K562 (cell line): ENCODE results near the gene METTL18. TPM values are rescaled to one million over a fixed set of nuclear protein-coding genes. Genes with fewer than 3 reads are reported as not detected.

Experiments
- BCOR ChIP-seq: fragments of 450-650 bp; IDR thresholded peaks from 2 replicates; pipeline ENCODE4 v1.6.1; 2016
- C11orf30 ChIP-seq: fragments of 450-650 bp; IDR thresholded peaks from 2 replicates; pipeline ENCODE4 v1.6.1; 2016; ENCODE audit warnings: low read depth, mild to moderate bottlenecking
- FIP1L1 ChIP-seq: fragments of 200-400 bp; formaldehyde crosslinking; IDR thresholded peaks from 2 replicates; pipeline ENCODE4 v1.6.1; 2018; ENCODE audit warnings: mild to moderate bottlenecking, low read depth, low read length; ENCODE audit not compliant: poor library complexity, severe bottlenecking
- GATA2 ChIP-seq: sonication (generic); formaldehyde crosslinking; IDR thresholded peaks from 2 replicates; pipeline ENCODE4 v1.4.0; 2020; ENCODE audit warnings: mild to moderate bottlenecking, missing genetic modification reagents
- KAT8 ChIP-seq: fragments of 450-650 bp; IDR thresholded peaks from 2 replicates; pipeline ENCODE4 v1.6.1; 2016; ENCODE audit warnings: low read depth, mild to moderate bottlenecking
- MXD1 ChIP-seq: fragments of 250-450 bp; sonication (Bioruptor Pico); IDR thresholded peaks from 2 replicates; pipeline ENCODE4 v1.8.0; 2021; ENCODE audit warnings: borderline replicate concordance, mild to moderate bottlenecking, moderate library complexity; ENCODE audit not compliant: poor library complexity, severe bottlenecking
- NR2C1 ChIP-seq, 2 experiments: fragments of 450-650 bp; IDR thresholded peaks; 2 replicates each; pipeline ENCODE4 v1.6.1; 2017; ENCODE audit warnings: mild to moderate bottlenecking in 2 of 2, antibody characterized with exemption in 1 of 2, inconsistent platforms in 1 of 2, missing compliant biosample characterization in 1 of 2, missing genetic modification characterization in 1 of 2
- PRPF4 ChIP-seq: fragments of 200-400 bp; formaldehyde crosslinking; IDR thresholded peaks from one replicate; pipeline ENCODE4 v1.6.1; 2017; ENCODE audit warnings: low read length, low read depth, mild to moderate bottlenecking; ENCODE audit not compliant: insufficient read depth, poor library complexity, severe bottlenecking
- SMAD1 ChIP-seq: fragments of 150-350 bp; IDR thresholded peaks from 2 replicates; pipeline ENCODE4 v1.6.1; 2014; ENCODE audit warnings: low read length, low read depth; ENCODE audit not compliant: partially characterized antibody
- SNAPC5 ChIP-seq: fragments of 250-450 bp; sonication (Bioruptor Pico); IDR thresholded peaks from 2 replicates; pipeline ENCODE4 v1.8.0; 2021; ENCODE audit warnings: moderate library complexity, mild to moderate bottlenecking, inconsistent platforms
- SOX6 ChIP-seq: fragments of 450-650 bp; IDR thresholded peaks from 2 replicates; pipeline ENCODE4 v1.6.1; 2014; ENCODE audit warnings: mild to moderate bottlenecking
- THRA ChIP-seq: fragments of 450-650 bp; IDR thresholded peaks from 2 replicates; pipeline ENCODE4 v1.6.1; 2017; ENCODE audit warnings: mild to moderate bottlenecking, moderate library complexity
- TSHZ1 ChIP-seq: fragments of 250-450 bp; sonication (Bioruptor Pico); IDR thresholded peaks from 2 replicates; pipeline ENCODE4 v1.4.0; 2020; ENCODE audit warnings: mild to moderate bottlenecking, moderate library complexity
- ZNF134 ChIP-seq: fragments of 250-450 bp; sonication (Bioruptor Pico); conservative IDR thresholded peaks from 2 replicates; pipeline ENCODE4 v1.4.0; 2020
- ZNF143 ChIP-seq: sonication (generic); formaldehyde crosslinking; IDR thresholded peaks from 2 replicates; pipeline ENCODE4 v1.9.0; 2022; ENCODE audit warnings: mild to moderate bottlenecking, missing genetic modification reagents
- polyA plus RNA-seq, 8 experiments: library from polyadenylated mRNA; depleted of rRNA in 4 of 8; stranded (reverse) in 5 of 8; unstranded in 3 of 8; fragments of >200 nt; fragmentation: Nextera tagmentation in 2 of 8; fragmentation: Illumina TruSeq in 1 of 8; extraction: Ambion mirVana in 2 of 8; extraction: Trizol in 1 of 8; gene quantifications; 2 replicates each; pipeline versions ENCODE4 v1.2.1 to v1.2.3, GENCODE V29; 2011 to 2014; ENCODE audit warnings: inconsistent platforms in 1 of 8, missing spikeins in 1 of 8
- total RNA-seq, 7 experiments: library from RNA; depleted of rRNA in 6 of 7; stranded (reverse); fragments of >200 nt in 6 of 7; fragmentation: Illumina TruSeq in 2 of 7; extraction: Trizol in 2 of 7; gene quantifications; 2 replicates each; pipeline versions ENCODE4 v1.2.1 to v1.2.3, GENCODE V29; 2011 to 2021; ENCODE audit warnings: low replicate concordance in 1 of 7
- TF ChIP-seq, protein P1 (sequence below): IDR thresholded peaks from 2 replicates; pipeline ENCODE4 v1.6.1; 2012; ENCODE audit warnings: low read depth, low read length, improper control_type of control experiment, borderline replicate concordance
- TF ChIP-seq, protein P2 (sequence below): fragments of 450-650 bp; formaldehyde crosslinking; IDR thresholded peaks from 2 replicates; pipeline ENCODE4 v1.4.0; 2020; ENCODE audit warnings: mild to moderate bottlenecking

METTL18 gene
- total and polyA plus RNA-seq, 9 of the 15 experiments (the other 6 are each of a cell fraction or from before 2014, with no cell fraction given), result 9.5 to 40.2 (median 14.7) TPM

DNA sequence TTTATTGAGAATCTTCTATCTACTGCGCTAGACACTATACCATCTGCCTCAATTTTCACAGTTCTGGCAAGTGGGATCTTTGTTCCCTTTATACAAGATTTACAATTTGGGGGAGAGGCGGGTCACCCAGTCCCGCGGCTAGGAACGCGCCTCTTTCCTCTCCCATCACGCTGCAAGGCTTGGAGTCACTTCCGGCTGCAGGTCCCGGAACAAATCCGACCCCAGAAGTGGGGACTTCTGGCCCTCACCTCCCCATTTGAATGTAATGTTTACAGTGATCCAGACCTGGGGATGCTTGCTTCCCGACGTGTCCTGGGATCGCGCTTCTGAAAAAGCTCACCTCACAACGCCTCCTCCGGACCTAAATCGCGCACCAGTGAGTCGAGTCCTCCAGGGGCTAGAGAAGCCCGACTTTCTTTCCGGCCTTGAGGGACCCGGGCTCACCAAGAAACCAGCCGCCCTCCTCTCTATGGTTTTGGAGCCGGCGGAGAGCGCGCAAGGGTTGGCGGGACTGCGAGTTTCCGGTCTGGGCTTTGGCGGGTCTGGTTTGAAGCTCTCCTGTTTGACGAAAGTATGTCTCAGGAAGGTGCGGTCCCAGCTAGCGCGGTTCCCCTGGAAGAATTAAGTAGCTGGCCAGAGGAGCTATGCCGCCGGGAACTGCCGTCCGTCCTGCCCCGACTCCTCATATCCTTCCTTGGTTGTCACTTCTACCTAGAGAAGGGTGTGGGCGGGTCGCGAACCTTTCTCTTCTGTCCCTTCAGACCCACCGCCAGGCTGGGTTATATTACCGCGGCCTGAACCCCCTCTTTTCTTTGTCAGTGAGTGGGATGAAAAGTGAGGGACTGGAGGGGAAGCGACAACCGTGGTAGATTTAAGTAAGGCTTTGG, at the start of gene METTL18 (continued):
- TF ChIP-seq TSHZ1 (CRISPR knock-in tag) (no peak), SMAD1 (no peak), ZNF134 (CRISPR knock-in tag) (no peak), MXD1 (CRISPR knock-in tag) (no peak), BCOR (no peak), NR2C1 (IDR thresholded peaks at IDR 0.05) (peak; percentile 93), NR2C1 (tag; IDR thresholded peaks at IDR 0.05) (peak; percentile 92), ZNF143 (CRISPR knock-in tag) (peak; percentile 76), THRA (no peak), C11orf30 (peak; percentile 93), GATA2 (no peak), SOX6 (peak; percentile 45), SNAPC5 (CRISPR knock-in tag) (no peak), KAT8 (no peak), PRPF4 (no peak), FIP1L1 (no peak)
- TF ChIP-seq, protein P1, sequence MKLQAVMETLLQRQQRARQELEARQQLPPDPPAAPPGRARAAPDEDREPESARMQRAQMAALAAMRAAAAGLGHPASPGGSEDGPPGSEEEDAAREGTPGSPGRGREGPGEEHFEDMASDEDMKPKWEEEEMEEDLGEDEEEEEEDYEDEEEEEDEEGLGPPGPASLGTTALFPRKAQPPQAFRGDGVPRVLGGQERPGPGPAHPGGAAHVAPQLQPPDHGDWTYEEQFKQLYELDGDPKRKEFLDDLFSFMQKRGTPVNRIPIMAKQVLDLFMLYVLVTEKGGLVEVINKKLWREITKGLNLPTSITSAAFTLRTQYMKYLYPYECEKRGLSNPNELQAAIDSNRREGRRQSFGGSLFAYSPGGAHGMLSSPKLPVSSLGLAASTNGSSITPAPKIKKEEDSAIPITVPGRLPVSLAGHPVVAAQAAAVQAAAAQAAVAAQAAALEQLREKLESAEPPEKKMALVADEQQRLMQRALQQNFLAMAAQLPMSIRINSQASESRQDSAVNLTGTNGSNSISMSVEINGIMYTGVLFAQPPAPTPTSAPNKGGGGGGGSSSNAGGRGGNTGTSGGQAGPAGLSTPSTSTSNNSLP, result no peak; the same call in 1 of the 2 replicates
- TF ChIP-seq, protein P2, sequence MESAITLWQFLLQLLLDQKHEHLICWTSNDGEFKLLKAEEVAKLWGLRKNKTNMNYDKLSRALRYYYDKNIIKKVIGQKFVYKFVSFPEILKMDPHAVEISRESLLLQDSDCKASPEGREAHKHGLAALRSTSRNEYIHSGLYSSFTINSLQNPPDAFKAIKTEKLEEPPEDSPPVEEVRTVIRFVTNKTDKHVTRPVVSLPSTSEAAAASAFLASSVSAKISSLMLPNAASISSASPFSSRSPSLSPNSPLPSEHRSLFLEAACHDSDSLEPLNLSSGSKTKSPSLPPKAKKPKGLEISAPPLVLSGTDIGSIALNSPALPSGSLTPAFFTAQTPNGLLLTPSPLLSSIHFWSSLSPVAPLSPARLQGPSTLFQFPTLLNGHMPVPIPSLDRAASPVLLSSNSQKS (CRISPR knock-in tag), result no peak
